ENCODE measurements around the gene ARHGEF1. TPM values are rescaled to one million over a fixed set of nuclear protein-coding genes. Genes with fewer than 3 reads are reported as not detected.

The ARHGEF1 gene
- total RNA-seq, 1 experiment from 2014 or later = 69.5 TPM

DNA sequence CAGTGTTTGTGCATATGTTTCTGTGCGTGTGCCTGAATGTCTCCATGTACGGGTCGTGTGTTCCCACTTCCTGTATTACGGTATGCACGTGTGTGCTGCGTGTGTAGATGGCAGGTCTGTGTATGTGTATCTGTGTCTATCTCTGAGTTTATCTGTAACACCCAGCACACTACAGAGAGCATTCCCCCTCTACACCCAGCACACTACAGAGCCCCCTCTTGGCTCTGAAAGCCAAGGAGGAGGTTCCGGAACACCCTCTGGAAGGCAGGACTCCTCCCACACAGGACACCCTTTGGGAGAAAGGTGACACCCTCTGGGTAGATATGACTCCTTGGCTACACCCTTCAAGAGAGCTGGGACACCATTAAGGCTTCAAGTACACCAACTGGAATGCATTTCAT, 47.3 kb downstream of the ARHGEF1 start:
- Histone ChIP-seq H3K9me3 (ENCODE audit: control insufficient read depth, insufficient read depth, low read depth, low read length) (no peaks in the 10 kb centered on the region), H3K36me3 (ENCODE audit: control insufficient read depth, insufficient read depth, low read length) (no peaks in the 10 kb centered on the region), H3K4me1 (ENCODE audit: control insufficient read depth, insufficient read depth, low read length) (no peaks in the 10 kb centered on the region; the same call in 1 of the 2 replicates), H3K4me3 (ENCODE audit: low read depth in 2 of 2, low read length in 2 of 2) (no peak overlapping the region), H3K27ac (ENCODE audit: low read length) (no peak overlapping the region), H3K27me3 (ENCODE audit: control insufficient read depth, insufficient read depth, low read length) (peaks cover 3% of the 10 kb centered on the region; the same call in 1 of the 2 replicates)
- no TSS peak for BruUV-seq (replicated peaks)
- in situ Hi-C loops (cut with HindIII; ENCODE audit: low pct_unique_long_range_greater_than_20kb, low sequenced_read_pairs) (no loop called here), intact Hi-C loops (cut with micrococcal nuclease; ENCODE audit: unreplicated experiment) (loop anchor here (10.0 kb wide), 1 partner anchor 46 kb away; the partner anchor contains the start of gene ARHGEF1)
- ATAC-seq = no peak
- no peak for DNase-seq (ENCODE audit: low read depth, low spot score)
- ChIA-PET CTCF (interaction anchor here (0.7 kb wide), 1 partner anchor 34 kb away, joined by 3 read pairs; no protein-coding TSS in a partner anchor), POLR2A (no interaction called here)
- TF ChIP-seq, protein P1, sequence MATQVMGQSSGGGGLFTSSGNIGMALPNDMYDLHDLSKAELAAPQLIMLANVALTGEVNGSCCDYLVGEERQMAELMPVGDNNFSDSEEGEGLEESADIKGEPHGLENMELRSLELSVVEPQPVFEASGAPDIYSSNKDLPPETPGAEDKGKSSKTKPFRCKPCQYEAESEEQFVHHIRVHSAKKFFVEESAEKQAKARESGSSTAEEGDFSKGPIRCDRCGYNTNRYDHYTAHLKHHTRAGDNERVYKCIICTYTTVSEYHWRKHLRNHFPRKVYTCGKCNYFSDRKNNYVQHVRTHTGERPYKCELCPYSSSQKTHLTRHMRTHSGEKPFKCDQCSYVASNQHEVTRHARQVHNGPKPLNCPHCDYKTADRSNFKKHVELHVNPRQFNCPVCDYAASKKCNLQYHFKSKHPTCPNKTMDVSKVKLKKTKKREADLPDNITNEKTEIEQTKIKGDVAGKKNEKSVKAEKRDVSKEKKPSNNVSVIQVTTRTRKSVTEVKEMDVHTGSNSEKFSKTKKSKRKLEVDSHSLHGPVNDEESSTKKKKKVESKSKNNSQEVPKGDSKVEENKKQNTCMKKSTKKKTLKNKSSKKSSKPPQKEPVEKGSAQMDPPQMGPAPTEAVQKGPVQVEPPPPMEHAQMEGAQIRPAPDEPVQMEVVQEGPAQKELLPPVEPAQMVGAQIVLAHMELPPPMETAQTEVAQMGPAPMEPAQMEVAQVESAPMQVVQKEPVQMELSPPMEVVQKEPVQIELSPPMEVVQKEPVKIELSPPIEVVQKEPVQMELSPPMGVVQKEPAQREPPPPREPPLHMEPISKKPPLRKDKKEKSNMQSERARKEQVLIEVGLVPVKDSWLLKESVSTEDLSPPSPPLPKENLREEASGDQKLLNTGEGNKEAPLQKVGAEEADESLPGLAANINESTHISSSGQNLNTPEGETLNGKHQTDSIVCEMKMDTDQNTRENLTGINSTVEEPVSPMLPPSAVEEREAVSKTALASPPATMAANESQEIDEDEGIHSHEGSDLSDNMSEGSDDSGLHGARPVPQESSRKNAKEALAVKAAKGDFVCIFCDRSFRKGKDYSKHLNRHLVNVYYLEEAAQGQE (IDR thresholded peaks at IDR 0.05; ENCODE audit: insufficient read depth in 1 of 2, low read depth in 2 of 2, low read length in 1 of 2) = no peak
- TF ChIP-seq SIN3A (IDR thresholded peaks at IDR 0.05; ENCODE audit: borderline replicate concordance, insufficient read depth, low read depth, low read length) (no peak), POLR2AphosphoS5 (IDR thresholded peaks at IDR 0.05; ENCODE audit: low read depth, low read length) (no peak), TCF7L2 (IDR thresholded peaks at IDR 0.05; ENCODE audit: low read depth, low read length) (no peak), CTCF (IDR thresholded peaks at IDR 0.05) (no peak)

GRCh38 chr19:41930926-41931592, 48.1 kb downstream of the ARHGEF1 start:
- H3K36me3 ChIP-seq (ENCODE audit: control insufficient read depth, insufficient read depth, low read length) = no peaks in the 10 kb centered on the region
- intact Hi-C loops (cut with micrococcal nuclease; ENCODE audit: unreplicated experiment) (loop anchor here (10.0 kb wide), 1 partner anchor 46 kb away; the partner anchor contains the start of gene ARHGEF1), in situ Hi-C loops (cut with HindIII; ENCODE audit: low pct_unique_long_range_greater_than_20kb, low sequenced_read_pairs) (no loop called here)
- H3K27me3 ChIP-seq (ENCODE audit: control insufficient read depth, insufficient read depth, low read length) = peaks cover 3% of the 10 kb centered on the region; the same call in 1 of the 2 replicates
- DNase-seq (ENCODE audit: low read depth, low spot score) = no peak
- ChIA-PET POLR2A (no interaction called here), CTCF (no interaction called here)
- no peaks in the 10 kb centered on the region for H3K9me3 ChIP-seq (ENCODE audit: control insufficient read depth, insufficient read depth, low read depth, low read length)
- no peak for TF ChIP-seq POLR2AphosphoS5 (IDR thresholded peaks at IDR 0.05; ENCODE audit: low read depth, low read length)
- peak; percentile 33 for TF ChIP-seq CTCF (IDR thresholded peaks at IDR 0.05)
- no peak overlapping the region for H3K4me3 ChIP-seq (ENCODE audit: low read depth in 2 of 2, low read length in 2 of 2)
- no TSS peak for BruUV-seq (replicated peaks)
- H3K4me1 ChIP-seq (ENCODE audit: control insufficient read depth, insufficient read depth, low read length) = no peaks in the 10 kb centered on the region; the same call in 1 of the 2 replicates
- ATAC-seq = no peak
- no peak overlapping the region for H3K27ac ChIP-seq (ENCODE audit: low read length)

Measured in Panc1 (cell line).